HG03025 (cell line): ENCODE measurements around the gene HP1BP3.

ENCODE experiments used
- ATAC-seq: cut with Tn5 transposase; IDR thresholded peaks from one replicate; pipeline ENCODE4 v1.9.1; 2021; ENCODE audit warnings: mild to moderate bottlenecking, moderate library complexity; ENCODE audit not compliant: unreplicated experiment, low FRiP score

HP1BP3 gene

DNA sequence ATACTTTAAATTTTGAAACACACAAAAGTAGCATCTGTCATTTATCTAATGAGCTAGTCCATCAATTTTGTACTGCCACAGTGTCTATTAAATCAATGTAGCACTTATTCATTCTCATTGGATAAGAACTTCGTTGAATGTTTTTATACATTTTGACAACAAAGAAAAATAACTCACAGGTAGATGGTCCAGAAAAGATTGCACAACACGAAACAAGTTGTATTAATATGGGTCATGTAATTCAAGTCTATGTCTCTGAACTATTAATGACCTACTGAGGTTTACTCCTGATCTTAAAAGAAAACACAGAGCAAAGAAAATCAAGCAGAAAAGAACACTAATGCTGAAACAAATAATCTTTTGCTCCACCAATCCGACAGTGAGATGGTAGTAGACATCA, 15.3 kb downstream of the HP1BP3 start:
- ATAC-seq = no peak

GRCh38 chr1:20770314-20771087, 16.6 kb downstream of the HP1BP3 start:
- no peak for ATAC-seq

GRCh38 chr1:20767271-20767670, 19.8 kb downstream of the HP1BP3 start:
- no peak for ATAC-seq

DNA sequence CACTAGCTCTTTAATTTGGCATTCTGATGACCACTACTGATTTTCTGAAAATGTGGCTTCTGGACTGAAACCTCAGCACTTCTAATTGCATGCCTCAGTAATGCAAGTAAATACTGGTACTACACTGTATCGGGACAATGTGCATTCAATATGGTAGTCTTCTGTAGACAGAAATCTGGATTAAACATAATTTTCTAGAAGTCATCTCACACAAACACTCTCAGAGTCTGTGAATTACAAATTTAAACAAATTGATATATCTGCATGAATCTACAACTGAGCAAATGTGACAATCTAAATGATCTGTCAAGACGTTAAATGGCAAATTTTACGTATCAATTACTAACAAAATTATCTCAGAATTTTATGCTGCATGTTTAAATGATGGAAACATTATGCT, 23.7 kb downstream of the HP1BP3 start:
- ATAC-seq = no peak

GRCh38 chr1:20760322-20760721, 26.8 kb downstream of the HP1BP3 start:
- no peak for ATAC-seq

DNA sequence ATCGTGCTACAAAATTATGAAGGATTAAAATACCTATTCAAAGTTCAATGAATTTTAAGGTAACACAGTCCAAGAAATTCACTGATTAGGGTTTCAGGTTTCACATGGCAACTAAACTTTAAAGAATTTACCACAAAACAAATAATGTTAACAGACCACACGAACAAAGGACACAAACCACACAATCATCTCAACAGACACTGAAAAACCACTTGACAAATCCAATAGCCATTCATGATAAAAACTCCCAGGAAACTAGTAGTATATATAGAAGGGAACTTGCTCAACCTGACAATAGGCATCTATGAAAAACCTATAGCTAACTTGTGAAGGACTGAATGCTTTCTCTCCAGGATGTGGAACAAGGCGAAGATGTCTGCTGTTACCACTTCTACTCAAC, 33.5 kb downstream of the HP1BP3 start:
- ATAC-seq = no peak

GRCh38 chr1:20751462-20751990, 35.6 kb downstream of the HP1BP3 start:
- ATAC-seq = no peak

DNA sequence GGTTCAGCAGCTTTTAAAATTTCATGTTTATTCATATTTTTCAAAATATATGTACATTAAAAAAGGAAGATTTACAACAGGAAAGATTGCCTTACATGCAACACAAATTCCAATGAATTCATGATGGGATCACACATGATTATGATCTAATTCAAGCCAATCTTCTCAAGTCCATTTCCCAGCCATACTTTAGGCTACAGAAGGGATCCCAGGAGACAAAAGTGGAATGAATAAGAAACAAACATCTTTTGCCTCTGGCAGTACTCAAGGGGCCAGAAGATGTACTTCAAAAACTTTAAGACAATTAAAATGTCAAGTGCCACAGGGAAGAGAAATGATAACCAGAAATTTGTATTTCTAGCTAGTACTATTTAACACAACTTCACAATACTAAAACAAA, 44.4 kb downstream of the HP1BP3 start:
- ATAC-seq = no peak

DNA sequence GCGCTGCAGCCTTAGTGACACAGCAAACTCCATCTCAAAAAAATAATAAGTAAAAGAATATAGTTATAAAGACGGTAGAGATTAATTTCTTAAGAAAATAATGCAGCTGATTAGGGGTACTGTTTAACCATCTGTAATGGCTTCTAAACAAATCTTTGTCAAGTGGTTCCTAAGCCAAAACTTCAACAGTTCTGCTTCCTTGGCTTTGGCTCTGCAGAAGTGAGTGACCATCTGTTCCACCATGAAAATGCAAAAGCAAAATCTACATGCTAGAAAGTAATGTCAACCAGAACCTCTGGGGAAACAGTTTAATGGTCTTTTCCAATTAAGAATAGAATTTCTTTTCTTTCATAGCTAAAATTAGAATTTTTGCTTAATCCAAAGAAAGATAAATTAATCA, 46.3 kb downstream of the HP1BP3 start:
- no peak for ATAC-seq

GRCh38 chr1:20739225-20739624, 47.9 kb downstream of the HP1BP3 start:
- ATAC-seq = no peak

DNA sequence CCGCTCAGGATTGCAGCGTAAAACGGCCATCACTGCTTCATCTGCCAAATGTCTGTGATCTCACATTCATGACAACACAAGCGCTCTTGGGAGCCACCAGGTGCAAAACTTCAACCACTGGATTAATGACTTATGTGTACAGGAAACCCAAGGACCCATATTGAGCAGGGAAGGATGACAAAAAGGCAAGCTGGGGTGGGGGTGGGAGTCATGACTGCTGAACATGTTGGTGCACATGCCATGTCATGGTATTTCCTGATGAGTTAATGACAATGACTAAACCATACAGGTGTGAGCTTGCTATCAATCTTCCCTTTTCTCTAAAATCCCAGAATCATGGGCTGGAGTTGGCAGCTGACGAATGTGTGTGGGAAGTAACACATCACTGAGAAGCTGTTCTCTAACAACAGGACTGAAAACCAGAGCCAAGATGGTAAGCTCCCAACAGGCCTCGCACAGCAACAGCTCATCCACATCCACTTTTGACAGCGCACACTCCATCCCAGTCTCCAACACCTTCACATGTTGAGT, 51.5 kb downstream of the HP1BP3 start:
- no peak for ATAC-seq

GRCh38 chr1:20733360-20733975, 53.6 kb downstream of the HP1BP3 start:
- no peak for ATAC-seq

- ATAC-seq = no peak
Measured at GRCh38 chr1:20732588-20733359, 54.3 kb downstream of the HP1BP3 start, which contains the start of gene SH2D5. Gene SH2D5 (minus strand): TSS chr1:20732703. CDS start chr1:20728044, 4,659 bp downstream.

GRCh38 chr1:20732071-20732587, 55.0 kb downstream of the HP1BP3 start:
- no peak for ATAC-seq

GRCh38 chr1:20731057-20731991, 55.8 kb downstream of the HP1BP3 start:
- no peak for ATAC-seq

DNA sequence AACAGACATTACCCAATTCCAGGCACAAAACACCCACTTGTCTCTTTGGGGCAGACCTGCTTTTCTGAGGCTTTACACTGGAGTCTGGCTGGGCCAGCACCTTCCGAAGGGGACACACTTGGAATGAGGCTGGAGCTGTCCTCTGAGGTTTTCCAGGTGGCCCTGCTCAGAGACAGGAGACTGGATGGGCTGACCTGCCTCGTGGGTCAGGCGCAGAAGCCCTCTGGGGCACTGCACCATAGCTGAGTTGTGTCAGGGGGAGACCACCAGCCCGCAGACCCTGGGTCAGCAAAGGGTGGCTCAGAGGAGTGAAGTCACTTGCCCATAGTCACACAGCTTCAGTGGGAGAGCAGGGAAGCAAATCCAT, 56.4 kb downstream of the HP1BP3 start:
- ATAC-seq = no peak

DNA sequence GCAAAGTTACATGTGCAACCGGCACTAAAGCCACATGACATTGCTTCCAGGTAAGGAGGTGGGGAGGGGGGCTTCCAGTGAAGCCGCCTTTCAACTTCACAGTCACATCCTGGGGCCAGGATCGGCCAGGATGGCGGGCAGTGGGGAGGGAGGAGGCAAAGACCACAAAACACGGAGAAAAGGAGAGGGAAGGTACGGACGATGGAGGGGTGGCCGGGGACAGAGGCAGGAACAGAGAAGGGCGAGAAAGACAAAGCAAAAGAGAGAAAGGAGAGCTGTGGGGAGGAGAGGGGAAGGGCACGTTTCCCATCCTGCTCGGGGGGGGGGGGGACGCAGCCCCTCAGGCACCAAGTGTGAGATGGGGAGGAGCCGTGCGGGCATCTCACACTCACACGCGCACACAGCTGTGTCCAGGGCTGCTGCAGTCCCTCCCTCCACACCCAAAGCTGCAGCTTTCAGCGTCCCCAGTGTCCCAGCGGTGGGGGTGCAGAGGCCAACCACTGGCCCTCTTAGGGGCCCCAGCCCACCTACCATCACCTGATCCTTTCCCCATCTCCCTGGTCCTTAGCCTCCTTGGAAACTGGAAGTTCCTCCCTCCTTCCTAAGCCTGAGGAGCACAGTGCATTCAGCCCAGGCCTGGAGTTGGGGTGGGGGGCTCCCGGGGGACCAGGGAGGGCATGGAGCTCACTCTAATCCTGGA, 57.0 kb downstream of the HP1BP3 start:
- ATAC-seq = no peak

- ATAC-seq = no peak
Measured at GRCh38 chr1:20729155-20729931, 57.8 kb downstream of the HP1BP3 start.
